Esophagus squamous epithelium (tissue), 5 donors: ENCODE results near the gene MT1X. TPM values are rescaled to one million over a fixed set of nuclear protein-coding genes. Genes with fewer than 3 reads are reported as not detected.

ENCODE experiments used
- DNase-seq: peaks from one replicate; lab custom pipeline; 2025; lab: John Stamatoyannopoulos, UW
- H3K27ac ChIP-seq, 4 donors: fragments of 200-600 bp; sonication (generic); one replicate each; pipeline ENCODE4 v1.5.1; 2016 to 2019; ENCODE audit warnings: mild to moderate bottlenecking in 1 of 4
- H3K27me3 ChIP-seq, 4 donors: fragments of 200-600 bp; sonication (generic); 1 replicate in 3 of 4; 2 replicates in 1 of 4; pipeline versions ENCODE4 v1.5.1 to v1.6.0; 2017 to 2021; ENCODE audit warnings: antibody characterized with exemption in 1 of 4
- H3K36me3 ChIP-seq, 3 donors: fragments of 200-600 bp; sonication (generic); one replicate each; pipeline ENCODE4 v1.5.1; 2016 to 2019
- H3K4me1 ChIP-seq, 3 donors: fragments of 200-600 bp; sonication (generic); one replicate each; pipeline ENCODE4 v1.5.1; 2017 to 2019
- H3K4me3 ChIP-seq, 4 donors: fragments of 200-600 bp; sonication (generic); 1 replicate in 3 of 4; 2 replicates in 1 of 4; pipeline ENCODE4 v1.5.1; 2016 to 2019; ENCODE audit warnings: mild to moderate bottlenecking in 2 of 4, moderate library complexity in 1 of 4
- H3K9me3 ChIP-seq, 3 donors: fragments of 200-600 bp; sonication (generic); one replicate each; pipeline ENCODE4 v1.5.1; 2016 to 2019
- POLR2A ChIP-seq, 4 donors: fragments of 450-650 bp; IDR thresholded peaks; one replicate each; pipeline ENCODE4 v1.6.1; 2017; ENCODE audit warnings: antibody characterized with exemption in 4 of 4, mild to moderate bottlenecking in 4 of 4, moderate library complexity in 3 of 4
- WGBS, 2 donors: methylation state at CpG; one replicate each; pipeline ENCODE4 v1.1.5; 2018; 5-methylcytosine and 5-hydroxymethylcytosine counted together
- intact Hi-C: fragments of 100-400 bp; cut with DNase I; formaldehyde crosslinking; loops from one replicate; pipeline ENCODE4 v1.15.0; 2022
- total RNA-seq, 4 donors: library from RNA; depleted of rRNA; stranded (reverse); fragments of >200 nt; gene quantifications; one replicate each; pipeline ENCODE4 v1.1.0, GENCODE V29; 2016
- TF ChIP-seq, protein P1 (sequence below), 6 experiments: fragments of 450-650 bp in 4 of 6; fragments of 200-600 bp in 2 of 6; sonication (generic) in 2 of 6; IDR thresholded peaks; one replicate each; pipeline ENCODE4 v1.5.1; 2016 to 2019; ENCODE audit warnings: antibody characterized with exemption in 6 of 6, mild to moderate bottlenecking in 4 of 6, moderate library complexity in 4 of 6
- donor health status: DM: yes; HTN: yes; CAD: no.

The MT1X gene
- total RNA-seq, 4 donors from 2014 or later: 343 to 1,688 (median 688) TPM

DNA sequence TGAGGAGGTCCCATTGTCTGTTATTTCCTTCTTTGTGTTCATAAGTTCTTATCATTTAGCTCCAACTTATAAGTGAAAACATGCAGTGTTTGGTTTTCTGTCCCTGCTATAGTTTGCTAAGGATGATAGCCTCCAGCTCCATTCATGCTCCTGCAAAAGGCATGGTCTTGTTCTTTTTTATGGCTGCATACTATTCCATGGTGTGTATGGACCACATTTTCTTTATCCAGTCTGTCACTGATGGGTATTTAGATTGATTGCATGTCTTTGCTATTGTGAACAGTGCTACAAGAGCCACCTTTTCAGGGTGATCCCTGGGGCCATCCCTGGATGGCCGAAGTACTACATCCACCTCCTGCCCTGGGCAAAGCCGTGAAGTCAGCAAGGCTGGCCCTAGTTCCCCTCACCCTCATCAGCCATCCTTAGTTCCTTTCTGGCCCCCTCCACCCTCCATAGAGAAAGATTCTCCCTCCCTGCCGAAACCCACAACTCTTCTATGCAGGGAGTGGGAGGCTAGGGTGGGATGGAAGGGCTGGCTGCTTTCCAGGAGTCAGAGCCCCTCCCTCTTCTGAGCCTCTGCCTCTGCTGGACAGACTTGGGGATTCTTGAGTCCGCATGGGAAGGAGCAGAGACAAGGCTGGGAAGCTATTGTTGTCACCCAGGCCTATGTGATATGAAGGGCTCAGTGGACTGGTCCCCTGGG, 8.3 kb downstream of the MT1X start:
- Histone ChIP-seq H3K27me3 (no peaks in the 10 kb centered on the region), H3K4me1 (peaks cover 3 to 64% (median 23%) of the 10 kb centered on the region in 3 donors), H3K4me3 (no peak overlapping the region), H3K9me3 (no peaks in the 10 kb centered on the region), H3K36me3 (peaks cover 0 to 12% (median 0%) of the 10 kb centered on the region in 3 donors), H3K27ac (peak overlapping the region in 3 of 4 donors; percentile 55 to 75 (median 67))
- TF ChIP-seq, protein P1, sequence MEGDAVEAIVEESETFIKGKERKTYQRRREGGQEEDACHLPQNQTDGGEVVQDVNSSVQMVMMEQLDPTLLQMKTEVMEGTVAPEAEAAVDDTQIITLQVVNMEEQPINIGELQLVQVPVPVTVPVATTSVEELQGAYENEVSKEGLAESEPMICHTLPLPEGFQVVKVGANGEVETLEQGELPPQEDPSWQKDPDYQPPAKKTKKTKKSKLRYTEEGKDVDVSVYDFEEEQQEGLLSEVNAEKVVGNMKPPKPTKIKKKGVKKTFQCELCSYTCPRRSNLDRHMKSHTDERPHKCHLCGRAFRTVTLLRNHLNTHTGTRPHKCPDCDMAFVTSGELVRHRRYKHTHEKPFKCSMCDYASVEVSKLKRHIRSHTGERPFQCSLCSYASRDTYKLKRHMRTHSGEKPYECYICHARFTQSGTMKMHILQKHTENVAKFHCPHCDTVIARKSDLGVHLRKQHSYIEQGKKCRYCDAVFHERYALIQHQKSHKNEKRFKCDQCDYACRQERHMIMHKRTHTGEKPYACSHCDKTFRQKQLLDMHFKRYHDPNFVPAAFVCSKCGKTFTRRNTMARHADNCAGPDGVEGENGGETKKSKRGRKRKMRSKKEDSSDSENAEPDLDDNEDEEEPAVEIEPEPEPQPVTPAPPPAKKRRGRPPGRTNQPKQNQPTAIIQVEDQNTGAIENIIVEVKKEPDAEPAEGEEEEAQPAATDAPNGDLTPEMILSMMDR (IDR thresholded peaks at IDR 0.05): no peak
- no peak for TF ChIP-seq POLR2A (IDR thresholded peaks at IDR 0.05)
- no peak for DNase-seq
- WGBS, 2 donors: 79 to 100% methylated on average over 1 to 4 of the region's 4 CpGs
- intact Hi-C loops: loop anchor here (10.0 kb wide), 1 partner anchor 86 kb away; the partner anchor contains the start of gene MT2A

DNA sequence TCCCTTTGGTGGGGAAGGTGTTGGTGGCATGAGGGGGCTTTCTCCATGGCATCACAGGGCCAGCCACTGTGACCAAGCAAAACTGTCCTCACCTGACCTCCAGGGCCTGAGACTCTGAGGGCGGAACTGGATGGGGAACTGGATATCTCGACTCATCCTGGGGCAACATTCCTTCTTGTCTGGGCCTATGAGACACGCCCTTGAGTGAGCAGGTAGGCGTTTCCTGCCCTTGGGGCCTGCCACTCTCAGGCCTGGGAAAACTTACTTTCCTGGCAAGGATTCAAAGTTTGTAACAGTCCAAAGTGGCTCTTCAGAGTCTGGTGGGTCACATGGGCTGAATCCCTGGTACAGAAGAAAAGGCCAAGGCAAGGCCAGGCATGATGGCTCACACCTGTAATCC, 9.6 kb downstream of the MT1X start:
- peaks cover 0 to 56% (median 17%) of the 10 kb centered on the region in 3 donors for H3K4me1 ChIP-seq
- intact Hi-C loops: loop anchor here (10.0 kb wide), 1 partner anchor 87 kb away; the partner anchor contains the start of gene MT2A
- no peak for DNase-seq
- peak overlapping the region in 3 of 4 donors; percentile 55 to 67 (median 61) for H3K27ac ChIP-seq
- TF ChIP-seq, protein P1 (IDR thresholded peaks at IDR 0.05): no peak
- TF ChIP-seq POLR2A (IDR thresholded peaks at IDR 0.05): no peak
- H3K4me3 ChIP-seq: no peak overlapping the region
- H3K27me3 ChIP-seq: no peaks in the 10 kb centered on the region
- peaks cover 0 to 2% (median 0%) of the 10 kb centered on the region in 3 donors for H3K36me3 ChIP-seq
- no peaks in the 10 kb centered on the region for H3K9me3 ChIP-seq
- WGBS, 2 donors: 0 to 29% methylated on average over 1 to 2 of the region's 4 CpGs

DNA sequence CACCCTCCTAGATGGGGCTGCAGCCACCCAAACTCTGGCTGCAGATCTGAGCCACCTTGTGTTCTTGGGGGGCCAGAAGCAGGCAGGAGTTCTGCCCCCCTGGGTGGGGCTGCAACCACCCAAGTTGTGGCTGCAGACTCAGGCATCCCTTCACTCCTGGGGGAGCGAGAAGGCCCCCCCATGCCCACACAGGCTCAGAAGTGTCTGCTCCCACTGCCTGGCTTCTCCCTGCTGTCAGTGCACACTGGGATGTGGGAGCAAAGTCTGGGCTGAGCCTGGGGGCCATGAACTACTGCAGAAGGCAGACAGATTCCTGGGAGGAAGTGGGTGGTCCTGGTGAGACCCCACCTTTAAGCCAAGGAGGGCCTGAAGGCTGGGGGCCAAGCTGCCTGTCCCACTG, 13.0 kb downstream of the MT1X start:
- Histone ChIP-seq H3K9me3 (peaks cover 0 to 5% (median 0%) of the 10 kb centered on the region in 3 donors), H3K27ac (no peak overlapping the region), H3K4me3 (no peak overlapping the region), H3K4me1 (peaks cover 0 to 29% (median 6%) of the 10 kb centered on the region in 3 donors), H3K36me3 (no peaks in the 10 kb centered on the region), H3K27me3 (no peaks in the 10 kb centered on the region)
- no peak for DNase-seq
- WGBS, 2 donors: no CpG with 5 or more reads among the region's 1 CpG
- TF ChIP-seq POLR2A (IDR thresholded peaks at IDR 0.05): no peak
- TF ChIP-seq, protein P1 (IDR thresholded peaks at IDR 0.05): no peak
- intact Hi-C loops: loop anchor here (10.0 kb wide), 1 partner anchor 90 kb away; the partner anchor contains the start of gene MT2A

DNA sequence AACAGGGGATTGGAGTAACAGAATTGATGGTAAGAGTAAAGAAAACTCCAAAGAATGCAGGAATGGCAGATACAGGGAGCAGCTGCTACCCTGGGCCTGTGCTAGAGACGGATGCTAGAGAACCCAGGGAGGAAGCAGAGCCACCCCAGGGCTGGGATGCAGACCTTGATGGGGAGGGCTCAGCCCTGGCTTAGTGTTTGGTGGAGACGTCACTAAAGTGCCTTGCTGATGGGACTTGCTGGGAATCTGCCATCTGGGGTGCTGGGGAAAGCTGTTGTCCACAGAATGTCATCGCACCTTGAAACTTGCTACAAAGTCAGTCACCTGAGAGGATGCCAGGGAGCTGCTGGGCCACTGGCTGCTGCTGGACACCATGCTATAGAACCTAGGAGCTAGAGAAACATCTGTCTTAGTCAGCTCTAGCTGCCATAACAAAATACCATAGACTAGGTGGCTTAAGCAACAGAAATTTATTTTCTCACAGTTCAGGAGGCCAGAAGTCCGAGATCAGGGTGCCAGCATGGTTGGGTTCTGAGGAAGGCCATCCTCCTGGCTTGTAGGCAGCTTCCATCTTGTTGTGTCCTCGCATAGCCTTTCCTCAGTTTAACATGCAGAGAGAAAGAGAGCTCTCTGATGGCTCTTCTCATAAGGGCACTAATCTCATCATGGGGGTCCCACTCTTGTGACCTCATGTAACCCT, 15.3 kb downstream of the MT1X start:
- no peaks in the 10 kb centered on the region for H3K27me3 ChIP-seq
- H3K36me3 ChIP-seq: no peaks in the 10 kb centered on the region
- H3K4me3 ChIP-seq: no peak overlapping the region
- TF ChIP-seq POLR2A (IDR thresholded peaks at IDR 0.05): no peak
- TF ChIP-seq, protein P1 (IDR thresholded peaks at IDR 0.05): no peak
- peaks cover under 1 to 15% (median 6%) of the 10 kb centered on the region in 3 donors for H3K4me1 ChIP-seq
- no peak overlapping the region for H3K27ac ChIP-seq
- DNase-seq: no peak
- WGBS, 2 donors: 86 to 95% methylated on average over 4 of the region's 5 CpGs
- H3K9me3 ChIP-seq: peaks cover 0 to 5% (median 0%) of the 10 kb centered on the region in 3 donors
- intact Hi-C loops: loop anchor here (10.0 kb wide), 1 partner anchor 93 kb away; the partner anchor contains the start of gene MT2A
